GM18868 (cell line): ENCODE results near the gene MT1H.

Source experiments
- ATAC-seq: cut with Tn5 transposase; IDR thresholded peaks from one replicate; pipeline ENCODE4 v1.9.1; 2021; ENCODE audit warnings: mild to moderate bottlenecking, moderate library complexity; ENCODE audit not compliant: unreplicated experiment

Gene MT1H

DNA sequence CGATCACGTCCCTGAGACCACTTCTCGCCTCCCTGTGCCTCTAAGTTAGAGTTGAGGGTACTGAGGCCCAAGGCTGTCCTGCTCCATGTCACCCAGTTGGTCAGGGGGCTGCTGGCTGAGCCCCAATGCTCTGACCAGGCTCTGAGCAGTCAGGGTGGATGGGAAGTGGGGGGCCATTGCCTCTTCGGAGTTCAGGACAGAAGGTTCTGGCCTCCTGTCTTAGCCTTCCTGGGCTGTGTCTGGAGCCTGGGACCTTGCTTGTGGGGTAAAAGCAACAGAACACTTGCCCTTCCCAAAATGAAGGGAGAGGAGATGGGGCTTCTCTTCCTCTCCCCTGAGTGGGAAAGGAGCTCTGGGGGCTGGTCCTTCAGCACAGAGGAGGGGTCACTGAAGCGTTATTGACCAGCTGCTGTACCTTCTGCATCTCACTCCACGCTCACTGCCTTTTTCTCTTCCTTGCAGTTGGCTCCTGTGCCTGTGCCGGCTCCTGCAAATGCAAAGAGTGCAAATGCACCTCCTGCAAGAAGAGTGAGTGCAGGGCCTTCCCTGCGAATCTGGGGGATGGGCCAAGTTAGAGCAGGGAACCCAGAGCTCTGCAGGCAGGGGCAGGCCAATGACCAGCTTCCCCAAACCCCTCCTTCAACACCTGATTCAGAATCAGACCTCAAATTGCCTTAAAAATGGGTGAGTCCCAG, 13.2 kb downstream of the MT1H start:
- ATAC-seq: peak; percentile 8

- no peak for ATAC-seq
These were observed 14.0 kb downstream of the MT1H start for GRCh38 chr16:56683424-56684172.

DNA sequence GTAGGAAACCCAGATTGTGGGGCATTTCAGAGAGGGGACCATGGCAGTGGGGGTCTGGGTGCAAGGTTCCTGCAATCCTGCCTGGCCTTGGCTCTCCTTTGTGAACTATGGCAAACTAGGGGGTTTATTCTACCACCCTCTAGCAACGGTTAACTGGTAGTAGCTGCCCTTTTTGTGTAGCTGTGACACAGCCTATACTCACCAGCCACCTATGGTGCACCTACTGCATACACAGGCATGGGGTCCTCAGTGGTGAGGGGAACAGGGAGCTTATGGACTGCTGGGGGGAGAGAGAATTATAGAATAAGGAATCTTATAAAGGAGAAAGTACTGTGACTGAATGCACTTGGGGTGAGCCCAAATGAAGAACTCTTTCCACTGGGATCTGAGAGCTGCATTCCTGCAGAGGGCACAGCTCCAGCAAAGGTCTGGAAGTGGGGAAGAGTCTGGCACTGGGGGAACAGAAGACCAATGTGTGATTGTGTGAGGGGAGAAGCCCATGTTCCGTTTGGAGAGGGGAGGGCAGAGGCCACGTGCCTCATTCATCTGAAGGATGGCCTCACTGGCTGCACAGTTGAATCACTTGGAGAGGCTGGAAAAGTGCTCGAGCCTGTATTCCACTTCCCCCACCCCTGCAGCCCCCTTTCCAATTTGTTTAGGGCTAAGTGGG, 14.8 kb downstream of the MT1H start:
- ATAC-seq: no peak

- ATAC-seq: no peak
These were observed 15.4 kb downstream of the MT1H start for GRCh38 chr16:56684926-56685590.

DNA sequence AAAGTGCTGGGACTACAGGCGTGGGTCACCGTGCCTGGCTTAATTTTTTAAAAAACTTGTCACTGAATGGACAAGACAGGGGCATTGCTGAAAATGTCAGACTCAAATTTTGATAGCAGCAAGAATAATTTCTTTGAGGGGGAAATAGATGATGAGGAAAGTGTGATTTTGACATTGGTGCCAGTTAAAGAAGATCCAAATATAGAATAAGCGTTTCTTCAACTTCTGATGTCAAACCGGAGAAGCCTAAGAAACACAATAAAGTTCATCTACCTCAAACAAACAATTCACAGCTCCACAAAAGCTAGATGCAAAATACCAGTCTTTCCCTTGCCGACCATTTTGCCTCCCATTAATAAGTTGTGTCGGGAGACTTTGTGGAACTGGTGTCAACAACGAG, 17.1 kb downstream of the MT1H start:
- ATAC-seq: no peak

DNA sequence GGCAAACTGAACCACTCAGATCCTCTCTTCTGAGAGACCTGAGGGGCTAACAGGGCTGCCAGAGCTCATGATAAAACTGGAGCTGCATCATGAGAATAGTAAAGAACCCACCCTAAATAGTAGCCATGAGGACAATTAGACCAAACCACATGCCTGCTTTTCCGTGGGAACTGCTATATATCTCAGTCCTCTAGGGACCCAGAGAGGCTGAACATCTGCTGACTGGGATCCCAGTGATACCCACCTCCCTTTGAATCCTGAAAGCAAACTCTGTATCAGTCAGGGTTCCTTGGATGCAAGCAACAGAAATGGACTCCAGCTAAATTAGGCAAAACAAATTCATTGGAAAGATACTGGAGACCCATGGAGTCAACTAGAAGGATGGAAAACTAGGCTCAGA, 19.1 kb downstream of the MT1H start:
- no peak for ATAC-seq

DNA sequence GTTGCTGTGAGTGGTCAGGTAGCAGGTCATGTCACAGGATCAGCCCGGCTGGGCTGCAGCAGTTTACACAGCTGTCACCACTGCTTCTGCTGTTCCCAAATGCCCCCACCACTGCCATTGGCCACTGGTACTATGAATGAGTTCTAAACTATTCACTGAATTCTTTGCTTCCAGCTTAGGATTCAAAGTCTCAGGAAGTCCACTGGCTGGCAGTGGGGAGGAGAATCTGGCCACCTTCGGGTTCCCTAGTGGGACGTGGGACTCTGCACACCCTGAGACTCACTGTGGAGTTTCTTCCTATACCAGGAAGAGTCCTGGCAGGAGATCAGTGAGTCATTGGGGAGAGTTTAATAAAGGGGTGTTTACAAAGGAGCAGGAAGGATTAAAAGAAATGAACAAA, 19.6 kb downstream of the MT1H start:
- ATAC-seq: no peak

DNA sequence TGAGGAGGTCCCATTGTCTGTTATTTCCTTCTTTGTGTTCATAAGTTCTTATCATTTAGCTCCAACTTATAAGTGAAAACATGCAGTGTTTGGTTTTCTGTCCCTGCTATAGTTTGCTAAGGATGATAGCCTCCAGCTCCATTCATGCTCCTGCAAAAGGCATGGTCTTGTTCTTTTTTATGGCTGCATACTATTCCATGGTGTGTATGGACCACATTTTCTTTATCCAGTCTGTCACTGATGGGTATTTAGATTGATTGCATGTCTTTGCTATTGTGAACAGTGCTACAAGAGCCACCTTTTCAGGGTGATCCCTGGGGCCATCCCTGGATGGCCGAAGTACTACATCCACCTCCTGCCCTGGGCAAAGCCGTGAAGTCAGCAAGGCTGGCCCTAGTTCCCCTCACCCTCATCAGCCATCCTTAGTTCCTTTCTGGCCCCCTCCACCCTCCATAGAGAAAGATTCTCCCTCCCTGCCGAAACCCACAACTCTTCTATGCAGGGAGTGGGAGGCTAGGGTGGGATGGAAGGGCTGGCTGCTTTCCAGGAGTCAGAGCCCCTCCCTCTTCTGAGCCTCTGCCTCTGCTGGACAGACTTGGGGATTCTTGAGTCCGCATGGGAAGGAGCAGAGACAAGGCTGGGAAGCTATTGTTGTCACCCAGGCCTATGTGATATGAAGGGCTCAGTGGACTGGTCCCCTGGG, 21.0 kb downstream of the MT1H start:
- no peak for ATAC-seq

- ATAC-seq: no peak
These were observed 22.3 kb downstream of the MT1H start for GRCh38 chr16:56691885-56692284.

GRCh38 chr16:56695246-56695645, 25.6 kb downstream of the MT1H start:
- ATAC-seq: no peak

DNA sequence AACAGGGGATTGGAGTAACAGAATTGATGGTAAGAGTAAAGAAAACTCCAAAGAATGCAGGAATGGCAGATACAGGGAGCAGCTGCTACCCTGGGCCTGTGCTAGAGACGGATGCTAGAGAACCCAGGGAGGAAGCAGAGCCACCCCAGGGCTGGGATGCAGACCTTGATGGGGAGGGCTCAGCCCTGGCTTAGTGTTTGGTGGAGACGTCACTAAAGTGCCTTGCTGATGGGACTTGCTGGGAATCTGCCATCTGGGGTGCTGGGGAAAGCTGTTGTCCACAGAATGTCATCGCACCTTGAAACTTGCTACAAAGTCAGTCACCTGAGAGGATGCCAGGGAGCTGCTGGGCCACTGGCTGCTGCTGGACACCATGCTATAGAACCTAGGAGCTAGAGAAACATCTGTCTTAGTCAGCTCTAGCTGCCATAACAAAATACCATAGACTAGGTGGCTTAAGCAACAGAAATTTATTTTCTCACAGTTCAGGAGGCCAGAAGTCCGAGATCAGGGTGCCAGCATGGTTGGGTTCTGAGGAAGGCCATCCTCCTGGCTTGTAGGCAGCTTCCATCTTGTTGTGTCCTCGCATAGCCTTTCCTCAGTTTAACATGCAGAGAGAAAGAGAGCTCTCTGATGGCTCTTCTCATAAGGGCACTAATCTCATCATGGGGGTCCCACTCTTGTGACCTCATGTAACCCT, 28.0 kb downstream of the MT1H start:
- ATAC-seq: no peak

- no peak for ATAC-seq
These were observed 30.6 kb downstream of the MT1H start for GRCh38 chr16:56700195-56700594.

DNA sequence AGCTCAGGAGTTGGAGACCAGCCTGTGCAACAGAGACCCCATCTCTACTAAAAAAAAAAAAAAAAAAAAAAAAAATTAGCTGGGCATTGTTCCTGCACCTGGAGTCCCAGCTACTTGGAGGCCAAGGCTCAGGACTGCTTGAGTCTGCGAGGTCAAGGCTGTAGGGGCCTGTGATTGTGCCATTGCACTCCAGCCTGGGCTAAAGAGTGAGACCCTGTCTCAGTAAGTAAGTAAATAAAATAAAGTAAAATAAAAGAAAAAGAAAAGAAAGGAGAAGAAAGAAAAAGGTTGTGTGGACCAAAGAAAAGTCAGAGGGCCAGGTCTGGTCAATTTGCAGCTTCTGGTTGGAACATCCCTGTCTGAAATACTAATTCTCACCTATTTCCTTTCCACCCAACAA, 31.0 kb downstream of the MT1H start:
- no peak for ATAC-seq

DNA sequence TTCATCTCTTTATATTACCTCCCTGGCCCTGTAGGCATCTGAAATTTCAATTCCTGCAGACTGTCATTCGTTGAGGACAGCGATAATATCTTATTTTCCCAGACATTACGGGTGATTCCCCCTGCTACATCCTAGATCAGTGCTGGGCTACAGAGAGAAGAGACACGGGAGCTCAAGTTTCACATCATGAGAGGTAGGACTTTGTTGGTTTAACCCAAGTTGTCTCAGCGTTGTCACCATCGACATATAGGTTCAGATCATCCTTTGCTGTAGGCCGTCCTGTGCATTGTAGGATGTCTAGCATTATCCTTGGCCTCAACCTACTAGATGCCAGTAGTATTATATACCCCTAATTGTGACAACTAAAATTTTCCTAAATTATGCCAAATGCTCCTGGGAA, 31.9 kb downstream of the MT1H start:
- ATAC-seq: no peak

GRCh38 chr16:56702836-56703235, 33.2 kb downstream of the MT1H start:
- no peak for ATAC-seq

GRCh38 chr16:56708525-56709442, 39.2 kb downstream of the MT1H start:
- ATAC-seq: no peak

DNA sequence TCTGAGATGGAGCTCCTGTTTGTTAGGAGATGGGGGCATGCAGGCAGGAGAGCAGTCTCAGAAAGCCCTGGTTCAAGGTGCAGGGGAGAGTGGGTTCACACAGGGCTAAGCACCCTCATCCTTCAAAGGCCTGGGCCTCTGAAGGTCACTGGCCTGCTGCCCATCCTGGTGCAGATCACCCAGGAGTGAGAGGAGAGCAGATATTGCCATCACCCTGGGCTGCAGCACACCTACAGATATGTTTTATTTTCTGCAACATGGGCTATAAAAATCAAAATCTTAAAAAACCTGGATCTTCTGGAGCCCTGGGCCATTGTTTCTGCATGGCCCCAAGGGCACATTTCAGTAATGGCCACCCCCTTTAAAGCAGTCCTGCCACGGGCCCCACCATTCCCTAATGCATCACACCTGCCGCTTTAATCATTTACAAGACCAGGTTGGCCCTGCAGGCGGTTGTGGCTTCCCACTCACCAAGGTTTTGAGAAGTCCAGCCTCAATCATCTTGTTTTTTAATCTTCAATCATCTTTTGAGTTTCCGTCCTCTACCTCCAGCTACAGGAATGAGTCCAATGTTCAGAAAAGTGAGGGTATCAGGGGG, 39.9 kb downstream of the MT1H start:
- no peak for ATAC-seq

DNA sequence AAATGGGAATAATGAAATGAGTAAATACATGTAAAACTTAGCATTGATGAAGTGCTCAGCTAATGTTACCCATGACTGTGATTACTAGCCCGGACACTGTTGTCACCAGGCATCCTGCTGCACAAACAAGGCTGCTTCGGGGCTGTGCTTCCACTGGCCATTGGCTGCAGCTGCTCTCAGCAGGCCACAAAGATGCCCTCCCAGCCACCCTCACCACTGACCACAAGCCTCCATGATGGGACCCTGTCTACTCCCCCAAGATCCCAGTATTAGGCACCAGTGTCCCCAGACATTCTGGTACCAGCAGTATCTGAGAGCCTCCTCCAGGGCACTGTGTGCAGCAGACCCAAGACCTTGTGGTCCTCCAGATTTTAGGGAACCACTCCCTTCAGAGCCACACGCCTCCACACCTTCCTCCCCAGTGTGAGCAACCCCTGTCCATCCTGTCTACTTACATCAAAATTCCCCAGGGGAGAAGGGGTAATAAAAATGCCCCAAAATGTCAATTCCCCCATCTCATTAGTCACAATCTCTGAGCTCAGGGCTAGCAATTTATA, 40.6 kb downstream of the MT1H start:
- no peak for ATAC-seq

- ATAC-seq: no peak
These were observed 42.2 kb downstream of the MT1H start for GRCh38 chr16:56711862-56712261.
